ENCODE measurements around the gene HSPA8.

HSPA8 gene

DNA sequence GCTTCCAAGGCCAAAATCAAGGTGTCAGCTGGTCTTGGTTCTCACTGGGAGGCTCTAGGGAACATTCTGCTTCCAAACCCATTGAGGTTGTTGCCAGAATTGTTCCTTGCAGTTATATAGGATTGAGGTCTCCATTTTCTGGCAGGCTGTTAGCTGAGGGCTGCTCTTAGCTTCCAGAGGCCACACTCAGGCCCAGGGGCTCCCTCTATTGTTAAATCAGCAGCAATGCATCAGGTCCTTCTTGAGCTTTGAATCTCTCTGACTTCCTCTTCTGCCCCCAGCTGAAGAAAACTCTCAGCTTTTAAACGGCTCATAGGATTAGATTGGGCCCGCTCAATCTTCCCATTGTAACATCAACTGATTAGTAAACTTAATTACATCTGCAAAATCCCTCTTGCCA is 41.0 kb downstream of the HSPA8 start:
- Histone ChIP-seq H3K4me2 (ENCODE audit: low read length) (no peak overlapping the region), H3K9me2 (replicated peaks; ENCODE audit: control insufficient read depth, low read length) (no peaks in the 10 kb centered on the region), H3F3A (ENCODE audit: control insufficient read depth, insufficient read depth) (no peaks in the 10 kb centered on the region), H3K27ac (ENCODE audit: low read depth, low read length) (no peak overlapping the region), H4K20me1 (ENCODE audit: control insufficient read depth, insufficient read depth, low read depth, low read length) (no peaks in the 10 kb centered on the region), H3K9me3 (ENCODE audit: control insufficient read depth, insufficient read depth, low read length) (no peaks in the 10 kb centered on the region), H3K4me1 (ENCODE audit: control insufficient read depth, low read length) (peaks cover 6% of the 10 kb centered on the region), H3K27me3 (ENCODE audit: control insufficient read depth, low read length) (peaks cover 3% of the 10 kb centered on the region; the same call in 1 of the 2 replicates), H3K79me2 (ENCODE audit: control insufficient read depth, low read length) (no peaks in the 10 kb centered on the region), H3K36me3 (ENCODE audit: control insufficient read depth, low read length) (no peaks in the 10 kb centered on the region), H3K4me3 (ENCODE audit: low read length) (no peak overlapping the region)
- TF ChIP-seq, protein P1, sequence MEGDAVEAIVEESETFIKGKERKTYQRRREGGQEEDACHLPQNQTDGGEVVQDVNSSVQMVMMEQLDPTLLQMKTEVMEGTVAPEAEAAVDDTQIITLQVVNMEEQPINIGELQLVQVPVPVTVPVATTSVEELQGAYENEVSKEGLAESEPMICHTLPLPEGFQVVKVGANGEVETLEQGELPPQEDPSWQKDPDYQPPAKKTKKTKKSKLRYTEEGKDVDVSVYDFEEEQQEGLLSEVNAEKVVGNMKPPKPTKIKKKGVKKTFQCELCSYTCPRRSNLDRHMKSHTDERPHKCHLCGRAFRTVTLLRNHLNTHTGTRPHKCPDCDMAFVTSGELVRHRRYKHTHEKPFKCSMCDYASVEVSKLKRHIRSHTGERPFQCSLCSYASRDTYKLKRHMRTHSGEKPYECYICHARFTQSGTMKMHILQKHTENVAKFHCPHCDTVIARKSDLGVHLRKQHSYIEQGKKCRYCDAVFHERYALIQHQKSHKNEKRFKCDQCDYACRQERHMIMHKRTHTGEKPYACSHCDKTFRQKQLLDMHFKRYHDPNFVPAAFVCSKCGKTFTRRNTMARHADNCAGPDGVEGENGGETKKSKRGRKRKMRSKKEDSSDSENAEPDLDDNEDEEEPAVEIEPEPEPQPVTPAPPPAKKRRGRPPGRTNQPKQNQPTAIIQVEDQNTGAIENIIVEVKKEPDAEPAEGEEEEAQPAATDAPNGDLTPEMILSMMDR (IDR thresholded peaks at IDR 0.05; ENCODE audit: low read depth, low read length, poor library complexity, severe bottlenecking) = peak; percentile 73
- no peak for TF ChIP-seq EZH2phosphoT487 (IDR thresholded peaks at IDR 0.05; ENCODE audit: borderline replicate concordance, low read length)

DNA sequence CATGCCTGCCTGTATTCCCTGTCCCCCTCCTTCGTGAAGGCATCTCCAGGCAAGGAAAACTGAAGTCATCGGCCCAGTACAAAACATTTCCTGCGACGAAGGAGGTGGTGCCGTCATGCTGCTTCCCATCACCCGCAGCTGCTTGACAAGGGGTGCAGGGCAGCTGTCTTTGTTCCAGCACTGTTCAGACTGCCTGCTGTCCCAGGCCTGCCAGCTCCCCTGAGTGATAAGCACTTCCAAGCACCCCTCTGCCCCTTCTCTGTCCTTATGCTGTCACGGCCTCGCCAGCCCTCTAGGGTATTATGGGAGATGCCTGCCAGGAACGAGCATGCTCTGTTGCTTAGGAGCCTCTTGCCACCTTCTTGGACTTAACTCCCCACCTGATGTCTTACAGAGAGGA is 43.2 kb downstream of the HSPA8 start:
- no peak overlapping the region for H3K4me3 ChIP-seq (ENCODE audit: low read length)
- H3K4me2 ChIP-seq (ENCODE audit: low read length) = no peak overlapping the region
- no peaks in the 10 kb centered on the region for H3K9me2 ChIP-seq (replicated peaks; ENCODE audit: control insufficient read depth, low read length)
- TF ChIP-seq EZH2phosphoT487 (IDR thresholded peaks at IDR 0.05; ENCODE audit: borderline replicate concordance, low read length) = no peak
- TF ChIP-seq, protein P1 (IDR thresholded peaks at IDR 0.05; ENCODE audit: low read depth, low read length, poor library complexity, severe bottlenecking) = no peak
- H4K20me1 ChIP-seq (ENCODE audit: control insufficient read depth, insufficient read depth, low read depth, low read length) = no peaks in the 10 kb centered on the region
- H3K27ac ChIP-seq (ENCODE audit: low read depth, low read length) = no peak overlapping the region
- H3K4me1 ChIP-seq (ENCODE audit: control insufficient read depth, low read length) = peaks cover 6% of the 10 kb centered on the region
- no peaks in the 10 kb centered on the region for H3F3A ChIP-seq (ENCODE audit: control insufficient read depth, insufficient read depth)
- H3K79me2 ChIP-seq (ENCODE audit: control insufficient read depth, low read length) = no peaks in the 10 kb centered on the region
- no peaks in the 10 kb centered on the region for H3K9me3 ChIP-seq (ENCODE audit: control insufficient read depth, insufficient read depth, low read length)
- H3K27me3 ChIP-seq (ENCODE audit: control insufficient read depth, low read length) = no peaks in the 10 kb centered on the region
- H3K36me3 ChIP-seq (ENCODE audit: control insufficient read depth, low read length) = no peaks in the 10 kb centered on the region

DNA sequence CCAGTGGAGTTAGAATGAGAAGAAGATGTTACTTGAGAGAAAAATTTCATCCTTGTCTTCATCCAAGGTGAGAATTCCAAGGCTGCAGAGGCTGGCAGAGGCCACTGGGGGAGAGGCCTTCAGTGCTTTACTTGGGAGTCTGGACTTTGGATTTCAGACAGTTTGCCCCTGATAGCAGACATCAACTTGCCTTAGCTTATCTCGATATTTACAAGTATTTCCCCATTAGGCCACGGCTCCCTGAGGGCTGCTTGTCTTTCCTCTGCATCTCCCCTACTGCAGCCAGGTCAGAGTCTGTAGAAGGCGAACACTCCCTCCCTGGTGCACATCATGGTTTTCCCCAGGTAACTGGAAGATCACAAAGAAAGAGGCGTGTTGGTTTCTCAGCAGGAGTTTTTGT is 50.4 kb downstream of the HSPA8 start:
- no peaks in the 10 kb centered on the region for H4K20me1 ChIP-seq (ENCODE audit: control insufficient read depth, insufficient read depth, low read depth, low read length)
- H3K36me3 ChIP-seq (ENCODE audit: control insufficient read depth, low read length) = no peaks in the 10 kb centered on the region
- H3K4me1 ChIP-seq (ENCODE audit: control insufficient read depth, low read length) = no peaks in the 10 kb centered on the region
- no peaks in the 10 kb centered on the region for H3K27me3 ChIP-seq (ENCODE audit: control insufficient read depth, low read length)
- no peak overlapping the region for H3K4me2 ChIP-seq (ENCODE audit: low read length)
- no peak for TF ChIP-seq EZH2phosphoT487 (IDR thresholded peaks at IDR 0.05; ENCODE audit: borderline replicate concordance, low read length)
- TF ChIP-seq, protein P1 (IDR thresholded peaks at IDR 0.05; ENCODE audit: low read depth, low read length, poor library complexity, severe bottlenecking) = no peak
- H3K79me2 ChIP-seq (ENCODE audit: control insufficient read depth, low read length) = no peaks in the 10 kb centered on the region
- no peaks in the 10 kb centered on the region for H3F3A ChIP-seq (ENCODE audit: control insufficient read depth, insufficient read depth)
- H3K9me3 ChIP-seq (ENCODE audit: control insufficient read depth, insufficient read depth, low read length) = no peaks in the 10 kb centered on the region
- H3K4me3 ChIP-seq (ENCODE audit: low read length) = no peak overlapping the region
- H3K9me2 ChIP-seq (replicated peaks; ENCODE audit: control insufficient read depth, low read length) = no peaks in the 10 kb centered on the region
- H3K27ac ChIP-seq (ENCODE audit: low read depth, low read length) = no peak overlapping the region
